GM06990 (cell line): ENCODE data around the gene LPIN1.

Experiments
- DNase-seq: peaks from one replicate; pipeline ENCODE4 v3.0.0-alpha.2; 2011; ENCODE audit not compliant: insufficient read length; ENCODE audit errors: extremely low read depth
- H3K27me3 ChIP-seq: replicated peaks from 2 replicates; pipeline ENCODE4 v1.6.0; 2011; ENCODE audit warnings: low read length; ENCODE audit not compliant: control insufficient read depth, insufficient read depth
- H3K36me3 ChIP-seq: 2 replicates; pipeline ENCODE4 v1.5.1; 2011; ENCODE audit warnings: low read length; ENCODE audit not compliant: control insufficient read depth, insufficient read depth
- H3K4me3 ChIP-seq: replicated peaks from 2 replicates; pipeline ENCODE4 v1.5.1; 2011; ENCODE audit warnings: low read depth, mild to moderate bottlenecking, control low read depth, low read length
- TF ChIP-seq, protein P1 (sequence below): IDR thresholded peaks from 2 replicates; pipeline ENCODE4 v1.5.1; 2011; ENCODE audit warnings: low read length, control low read depth, mild to moderate bottlenecking, inconsistent platforms; ENCODE audit not compliant: insufficient read depth, poor library complexity, severe bottlenecking

LPIN1 gene

DNA sequence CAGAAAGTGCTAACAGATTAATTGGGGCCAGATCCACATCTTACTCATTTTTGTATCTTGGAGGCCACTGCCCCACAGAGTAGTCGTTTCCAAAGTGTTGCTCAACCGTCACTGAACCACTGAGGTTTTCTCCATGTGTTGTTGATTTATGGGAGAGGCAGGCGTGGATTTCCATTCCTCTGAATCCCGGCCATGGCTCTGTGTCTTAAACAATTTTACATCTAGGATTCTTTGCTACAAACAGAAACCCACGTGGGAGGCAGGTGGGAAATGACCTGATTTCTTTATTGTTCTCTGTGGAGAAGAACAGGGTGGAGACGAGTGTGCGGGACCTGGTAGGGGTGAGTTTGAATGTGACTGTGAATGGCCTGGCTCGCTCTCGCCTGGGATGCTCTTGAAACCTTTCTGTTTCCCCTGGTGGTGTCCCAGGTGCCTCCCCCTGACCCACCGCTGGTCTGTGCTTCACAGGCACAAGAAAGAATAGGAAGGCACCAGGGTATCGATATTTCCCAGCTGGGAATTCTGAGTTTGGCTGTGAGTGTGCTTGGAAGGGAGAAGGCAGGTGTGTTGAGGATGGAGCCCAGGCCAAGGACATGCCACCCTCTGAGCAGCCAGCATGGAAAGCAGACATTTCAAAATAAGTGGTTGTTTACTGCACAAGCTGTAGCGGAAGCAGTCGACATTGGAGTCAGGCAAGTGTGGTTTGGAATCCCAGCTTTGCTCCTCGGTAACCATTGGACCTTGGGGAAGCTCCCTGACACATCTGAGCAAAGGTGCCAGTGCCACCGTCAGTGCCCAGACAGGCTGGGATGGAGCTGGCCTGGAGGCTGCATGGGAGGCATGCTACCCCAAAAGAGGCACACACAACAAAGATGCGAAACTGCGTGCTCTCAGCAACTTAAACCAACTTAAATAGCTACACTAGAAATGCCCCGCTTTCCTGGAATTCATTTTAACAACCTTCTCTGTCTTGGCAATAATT lies 50.0 kb downstream of the LPIN1 start:
- Histone ChIP-seq H3K4me3 (no peak overlapping the region), H3K27me3 (no peaks in the 10 kb centered on the region), H3K36me3 (peaks cover 28% of the 10 kb centered on the region)
- no peak for DNase-seq
- TF ChIP-seq, protein P1, sequence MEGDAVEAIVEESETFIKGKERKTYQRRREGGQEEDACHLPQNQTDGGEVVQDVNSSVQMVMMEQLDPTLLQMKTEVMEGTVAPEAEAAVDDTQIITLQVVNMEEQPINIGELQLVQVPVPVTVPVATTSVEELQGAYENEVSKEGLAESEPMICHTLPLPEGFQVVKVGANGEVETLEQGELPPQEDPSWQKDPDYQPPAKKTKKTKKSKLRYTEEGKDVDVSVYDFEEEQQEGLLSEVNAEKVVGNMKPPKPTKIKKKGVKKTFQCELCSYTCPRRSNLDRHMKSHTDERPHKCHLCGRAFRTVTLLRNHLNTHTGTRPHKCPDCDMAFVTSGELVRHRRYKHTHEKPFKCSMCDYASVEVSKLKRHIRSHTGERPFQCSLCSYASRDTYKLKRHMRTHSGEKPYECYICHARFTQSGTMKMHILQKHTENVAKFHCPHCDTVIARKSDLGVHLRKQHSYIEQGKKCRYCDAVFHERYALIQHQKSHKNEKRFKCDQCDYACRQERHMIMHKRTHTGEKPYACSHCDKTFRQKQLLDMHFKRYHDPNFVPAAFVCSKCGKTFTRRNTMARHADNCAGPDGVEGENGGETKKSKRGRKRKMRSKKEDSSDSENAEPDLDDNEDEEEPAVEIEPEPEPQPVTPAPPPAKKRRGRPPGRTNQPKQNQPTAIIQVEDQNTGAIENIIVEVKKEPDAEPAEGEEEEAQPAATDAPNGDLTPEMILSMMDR = no peak

DNA sequence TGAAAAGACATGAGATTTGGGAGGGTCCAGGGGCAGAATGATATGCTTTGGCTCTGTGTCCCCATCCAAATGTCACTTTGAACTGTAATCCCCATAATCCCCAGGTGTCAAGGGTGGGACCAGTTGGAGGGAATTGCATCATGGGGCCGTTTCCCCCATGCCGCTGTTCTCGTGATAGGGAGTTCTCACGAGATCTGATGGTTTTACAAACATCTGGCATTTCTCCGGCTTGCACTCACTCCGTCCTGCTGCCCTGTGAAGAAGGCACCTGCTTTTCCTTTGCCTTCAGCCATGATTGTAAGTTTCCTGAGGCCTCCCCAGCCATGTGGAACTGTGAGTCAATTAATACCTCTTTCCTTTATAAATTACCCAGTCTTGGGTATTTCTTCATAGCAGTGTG lies 51.4 kb downstream of the LPIN1 start:
- no peak for DNase-seq
- no peak overlapping the region for H3K4me3 ChIP-seq
- TF ChIP-seq, protein P1 = no peak
- H3K36me3 ChIP-seq = peaks cover 22% of the 10 kb centered on the region
- H3K27me3 ChIP-seq = no peaks in the 10 kb centered on the region

DNA sequence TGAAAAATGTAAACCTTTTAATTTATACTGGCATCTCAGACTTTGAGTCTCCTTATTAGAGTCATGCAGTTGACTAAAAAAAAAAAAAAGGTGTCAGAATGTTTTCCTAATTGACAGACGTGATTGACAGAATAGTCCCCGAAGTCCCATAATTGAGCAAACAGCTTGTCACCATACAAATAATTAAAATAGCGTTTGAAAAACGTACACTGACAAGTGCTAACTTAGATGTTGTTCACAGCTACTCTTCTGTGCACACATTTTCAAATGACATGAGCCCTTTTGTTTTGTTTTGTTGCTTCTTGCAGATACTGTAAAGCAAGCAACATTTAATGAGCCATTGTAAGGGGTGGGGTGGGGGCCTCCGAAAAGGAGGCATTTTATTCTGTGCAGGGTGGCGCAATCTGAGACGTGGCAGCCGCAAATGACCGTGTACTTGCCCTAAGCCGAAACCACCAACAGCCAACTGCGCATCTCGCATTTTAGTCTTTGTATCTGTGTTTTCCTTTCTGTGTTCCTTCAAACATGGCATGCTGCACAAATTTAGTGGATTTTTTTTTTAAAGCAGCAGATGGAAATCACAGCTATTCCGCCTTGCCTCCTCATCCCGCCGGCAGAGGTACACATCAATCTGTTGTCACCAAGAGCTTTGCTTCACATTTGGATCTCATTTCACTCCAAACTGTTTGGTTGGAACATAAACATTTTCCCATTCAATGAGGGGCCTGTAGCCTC lies 52.4 kb downstream of the LPIN1 start:
- DNase-seq = no peak
- H3K27me3 ChIP-seq = no peaks in the 10 kb centered on the region
- peaks cover 18% of the 10 kb centered on the region for H3K36me3 ChIP-seq
- TF ChIP-seq, protein P1 = no peak
- no peak overlapping the region for H3K4me3 ChIP-seq

DNA sequence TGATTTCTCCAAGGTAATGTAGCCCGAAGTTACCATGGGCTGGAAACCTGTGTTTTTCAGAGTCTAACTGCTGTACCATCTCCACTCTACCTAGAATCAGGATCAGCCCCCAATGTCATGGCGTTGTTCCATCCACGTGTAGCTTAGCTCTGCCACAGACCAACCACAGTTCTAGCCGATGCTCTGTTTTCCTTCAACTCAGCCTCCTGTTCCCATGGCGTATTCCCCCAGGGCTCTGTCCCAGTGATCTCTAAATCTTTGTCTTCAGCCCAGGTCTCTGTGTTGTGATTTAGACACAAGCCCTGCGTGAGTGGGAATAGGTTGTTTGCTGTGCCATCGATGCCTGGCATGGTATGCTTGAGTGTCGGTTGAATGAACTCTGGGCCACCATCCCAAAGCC lies 53.4 kb downstream of the LPIN1 start:
- H3K27me3 ChIP-seq = no peaks in the 10 kb centered on the region
- no peak overlapping the region for H3K4me3 ChIP-seq
- H3K36me3 ChIP-seq = peaks cover 23% of the 10 kb centered on the region
- no peak for DNase-seq
- TF ChIP-seq, protein P1 = no peak

DNA sequence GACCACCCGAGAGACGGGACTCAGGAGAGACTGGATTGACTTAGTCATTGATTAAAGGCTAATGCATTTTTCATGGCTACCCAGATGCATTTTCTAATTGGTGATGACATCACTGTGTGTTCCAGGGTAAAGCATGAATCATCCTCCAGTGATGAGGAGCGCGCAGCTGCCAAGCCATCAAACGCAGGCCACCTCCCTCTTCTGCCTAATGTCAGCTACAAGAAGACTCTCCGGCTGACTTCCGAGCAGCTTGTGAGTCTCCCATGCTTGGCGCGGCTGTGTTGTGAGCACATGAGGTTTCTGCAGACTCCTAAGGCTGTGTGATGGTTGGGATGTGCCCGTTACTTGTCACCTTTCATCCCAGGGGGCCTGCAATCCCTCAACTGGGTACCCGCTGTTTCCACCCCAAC lies 56.4 kb downstream of the LPIN1 start:
- Histone ChIP-seq H3K4me3 (no peak overlapping the region), H3K27me3 (no peaks in the 10 kb centered on the region), H3K36me3 (peaks cover 18% of the 10 kb centered on the region)
- no peak for DNase-seq
- TF ChIP-seq, protein P1 = no peak
